Measurements from ENCODE around the gene PDE4D.

DNA sequence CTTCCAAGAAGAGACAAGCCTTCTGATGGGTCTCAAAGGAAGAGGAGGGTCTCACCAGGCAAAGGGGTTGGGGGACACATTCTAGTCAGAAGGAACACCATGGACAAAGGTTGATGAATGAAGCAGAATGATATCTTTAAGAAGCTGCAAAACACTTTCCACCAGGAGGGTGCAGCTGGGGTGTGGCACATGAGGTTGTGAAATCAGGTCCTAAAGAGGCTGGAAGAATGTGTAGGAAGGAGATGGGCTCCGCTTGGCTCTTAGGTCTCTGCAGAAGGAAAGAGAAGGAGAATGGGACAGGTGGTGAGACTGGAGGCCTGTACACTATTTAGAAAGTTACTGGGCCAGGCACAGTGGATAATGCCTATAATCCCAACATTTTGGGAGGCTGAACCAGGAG is 328.6 kb downstream of the PDE4D start:
- TF ChIP-seq, protein P1, sequence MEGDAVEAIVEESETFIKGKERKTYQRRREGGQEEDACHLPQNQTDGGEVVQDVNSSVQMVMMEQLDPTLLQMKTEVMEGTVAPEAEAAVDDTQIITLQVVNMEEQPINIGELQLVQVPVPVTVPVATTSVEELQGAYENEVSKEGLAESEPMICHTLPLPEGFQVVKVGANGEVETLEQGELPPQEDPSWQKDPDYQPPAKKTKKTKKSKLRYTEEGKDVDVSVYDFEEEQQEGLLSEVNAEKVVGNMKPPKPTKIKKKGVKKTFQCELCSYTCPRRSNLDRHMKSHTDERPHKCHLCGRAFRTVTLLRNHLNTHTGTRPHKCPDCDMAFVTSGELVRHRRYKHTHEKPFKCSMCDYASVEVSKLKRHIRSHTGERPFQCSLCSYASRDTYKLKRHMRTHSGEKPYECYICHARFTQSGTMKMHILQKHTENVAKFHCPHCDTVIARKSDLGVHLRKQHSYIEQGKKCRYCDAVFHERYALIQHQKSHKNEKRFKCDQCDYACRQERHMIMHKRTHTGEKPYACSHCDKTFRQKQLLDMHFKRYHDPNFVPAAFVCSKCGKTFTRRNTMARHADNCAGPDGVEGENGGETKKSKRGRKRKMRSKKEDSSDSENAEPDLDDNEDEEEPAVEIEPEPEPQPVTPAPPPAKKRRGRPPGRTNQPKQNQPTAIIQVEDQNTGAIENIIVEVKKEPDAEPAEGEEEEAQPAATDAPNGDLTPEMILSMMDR (IDR thresholded peaks at IDR 0.05): no peak
- no peak for TF ChIP-seq POLR2A (IDR thresholded peaks at IDR 0.05)
- TF ChIP-seq EP300 (IDR thresholded peaks at IDR 0.05): no peak
